NCI-H82 treated with DMSO at 0.1 percent for 48 hours (cell line): ENCODE results near the gene KRT79.
A peak's percentile ranks its signal among the peaks of the same experiment; 100 is the strongest.
"Not testable (repeated sequence)": the region's sequence is repeated elsewhere in the genome, so short reads cannot be mapped to it uniquely, and the experiment has no call there.

Experiments used
- DNase-seq: peaks from one replicate; lab custom pipeline; 2025; ENCODE audit not compliant: unreplicated experiment; lab: John Stamatoyannopoulos, UW

KRT79 gene

DNA sequence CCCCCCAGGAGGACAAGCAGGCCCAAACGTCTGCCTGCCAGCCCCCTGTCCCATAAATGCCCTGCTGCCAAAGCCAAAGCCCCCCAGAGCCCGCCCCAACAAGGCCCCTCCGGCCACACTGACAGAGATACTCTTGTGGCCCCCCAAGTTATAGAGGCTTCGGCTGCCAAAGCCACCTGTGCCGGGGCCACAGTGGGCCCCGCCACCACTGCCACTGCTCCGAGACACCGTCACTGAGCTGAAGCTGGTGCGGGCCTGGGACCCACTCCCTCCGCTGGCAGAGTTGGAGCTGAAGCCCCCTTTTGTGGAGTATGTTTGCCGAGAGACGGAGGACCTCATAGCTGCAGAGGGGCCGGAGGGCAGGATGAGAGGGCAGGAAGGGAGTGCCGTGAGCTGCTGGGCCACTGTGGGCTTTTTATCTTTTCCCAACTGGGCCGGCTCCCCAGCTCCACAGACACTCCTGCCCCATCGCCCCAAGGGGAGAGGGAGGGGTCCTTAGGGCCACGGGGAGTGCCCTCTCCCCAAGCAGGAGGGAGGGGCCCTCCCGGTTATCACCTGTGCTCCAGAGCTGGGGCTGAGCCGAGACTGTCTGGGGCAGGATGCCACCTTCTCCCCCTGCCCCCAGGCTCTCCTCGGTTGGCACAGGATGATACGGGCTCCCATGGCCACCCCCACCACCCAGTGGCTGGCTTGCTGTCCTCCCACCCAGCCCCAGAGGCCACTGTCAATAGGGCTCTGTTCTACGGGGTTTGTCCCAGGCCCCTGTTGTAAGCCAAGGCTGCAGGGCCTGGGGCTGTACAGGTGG lies at the start of gene KRT79:
KRT79 (minus strand) TSS at position 390 of the 805 bp plus-strand sequence; CDS start at position 339, 51 bp downstream.
- DNase-seq = no peak

- DNase-seq = not testable (repeated sequence)
Measured at GRCh38 chr12:52880499-52880898, 46.4 kb upstream of the KRT79 start.

DNA sequence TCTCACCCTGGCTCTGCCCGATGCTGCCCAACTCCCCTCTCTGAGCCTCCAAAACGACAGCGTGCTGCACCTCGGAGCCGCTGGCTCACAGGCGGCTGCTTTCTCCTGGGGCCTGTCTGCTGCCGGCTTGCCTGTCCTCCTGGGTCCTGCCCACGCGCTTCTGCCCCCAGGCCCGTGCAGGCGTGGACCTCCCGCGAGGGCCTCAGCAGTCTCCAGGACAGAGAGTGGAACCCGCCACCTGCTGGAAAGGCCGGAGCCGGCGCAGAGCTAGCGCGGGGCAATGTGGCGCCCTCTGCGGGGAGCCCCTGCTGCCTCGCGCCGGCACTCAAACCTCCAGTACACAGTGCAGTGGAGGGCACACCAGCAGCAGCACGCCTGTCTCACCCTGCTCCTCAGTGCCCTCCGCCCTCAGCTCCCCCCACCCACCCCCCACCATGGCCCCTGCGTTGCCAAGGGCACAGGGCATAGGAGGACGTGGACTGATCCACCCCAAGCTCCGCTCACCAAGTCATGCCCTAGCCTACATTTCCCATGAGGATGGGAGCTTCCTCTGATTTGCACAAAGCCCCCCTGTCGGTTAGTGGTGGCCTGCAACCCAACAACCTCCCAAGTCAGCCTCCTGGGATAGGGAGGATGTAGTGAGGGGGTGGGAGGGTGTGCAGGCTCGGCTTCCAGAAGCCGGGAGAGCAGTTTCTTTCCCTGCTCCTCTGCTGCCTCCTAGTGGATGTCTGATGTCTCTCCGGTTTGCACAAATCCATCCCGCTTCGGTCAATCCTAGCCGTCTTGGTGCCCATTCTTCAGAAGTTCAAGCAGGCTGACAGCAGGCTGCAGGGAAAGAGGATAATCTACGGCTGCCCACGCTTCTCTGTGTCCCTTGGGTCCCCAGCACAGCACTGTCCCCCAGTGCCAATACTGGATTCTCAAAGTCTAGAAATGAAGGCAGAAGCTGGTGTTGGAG lies 45.6 kb upstream of the KRT79 start:
- DNase-seq = peak; percentile 60

DNA sequence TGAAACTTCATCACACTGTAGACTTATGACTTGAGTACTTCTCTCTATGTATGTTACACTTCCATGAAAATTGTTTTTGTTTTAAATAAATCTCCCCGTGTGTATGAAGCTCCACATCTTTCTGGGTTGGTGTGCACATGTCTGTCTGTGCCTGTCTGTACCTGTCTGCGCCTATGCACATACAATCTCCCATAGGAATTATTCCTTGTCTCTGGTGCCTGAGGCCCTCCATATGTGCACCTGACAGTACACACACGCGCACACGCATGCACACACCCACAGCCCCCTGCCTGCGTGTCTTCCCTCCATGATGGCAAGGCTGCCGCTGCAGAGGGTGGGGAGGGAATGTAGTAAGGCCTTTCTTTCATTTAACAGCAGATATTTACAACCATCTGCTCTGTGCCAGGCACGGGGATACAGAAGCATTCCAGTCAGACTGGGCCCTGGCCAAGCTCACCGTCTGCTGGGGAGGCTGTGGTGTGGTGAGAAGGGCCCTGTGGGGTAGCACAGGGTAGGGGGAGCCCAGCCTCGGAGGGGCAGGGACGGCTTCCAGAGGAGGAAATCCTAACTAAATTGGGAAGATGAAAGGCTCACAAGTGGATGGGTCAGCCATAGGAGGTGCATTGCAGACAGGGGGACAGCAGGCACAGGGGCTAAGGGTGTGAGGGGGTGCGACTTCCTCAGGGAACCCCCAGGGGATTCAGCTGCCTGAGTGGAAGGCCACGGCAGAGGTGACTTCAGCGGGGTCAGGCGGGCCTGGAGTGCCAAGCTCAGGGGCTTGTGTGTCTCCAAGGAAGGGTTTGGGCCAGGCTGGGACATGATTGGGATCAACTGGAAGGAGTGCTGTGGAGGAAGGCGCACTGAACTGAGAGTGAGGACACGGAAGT lies 44.6 kb upstream of the KRT79 start:
- DNase-seq = no peak

- no peak for DNase-seq
Measured at GRCh38 chr12:52877242-52877641, 43.1 kb upstream of the KRT79 start.

DNA sequence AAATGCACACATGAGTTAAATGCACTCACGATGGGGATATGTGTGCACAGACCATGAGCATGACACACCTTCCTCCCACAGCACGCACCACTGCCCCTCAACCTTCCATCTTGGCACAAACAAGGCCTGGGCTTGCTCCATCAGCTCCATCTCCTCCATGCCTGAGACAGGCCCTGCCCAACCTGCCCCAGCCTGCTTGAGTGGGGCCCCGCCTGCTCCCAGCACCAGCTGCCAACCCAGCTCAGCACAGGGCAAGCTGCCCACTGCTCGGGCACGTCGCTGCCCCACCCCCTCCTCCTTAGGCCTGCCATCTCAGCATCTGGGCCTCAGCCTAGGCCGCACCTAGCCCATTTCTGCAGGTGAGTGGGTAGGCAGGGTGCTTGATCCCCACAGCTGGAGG lies 42.3 kb upstream of the KRT79 start:
- no peak for DNase-seq

DNA sequence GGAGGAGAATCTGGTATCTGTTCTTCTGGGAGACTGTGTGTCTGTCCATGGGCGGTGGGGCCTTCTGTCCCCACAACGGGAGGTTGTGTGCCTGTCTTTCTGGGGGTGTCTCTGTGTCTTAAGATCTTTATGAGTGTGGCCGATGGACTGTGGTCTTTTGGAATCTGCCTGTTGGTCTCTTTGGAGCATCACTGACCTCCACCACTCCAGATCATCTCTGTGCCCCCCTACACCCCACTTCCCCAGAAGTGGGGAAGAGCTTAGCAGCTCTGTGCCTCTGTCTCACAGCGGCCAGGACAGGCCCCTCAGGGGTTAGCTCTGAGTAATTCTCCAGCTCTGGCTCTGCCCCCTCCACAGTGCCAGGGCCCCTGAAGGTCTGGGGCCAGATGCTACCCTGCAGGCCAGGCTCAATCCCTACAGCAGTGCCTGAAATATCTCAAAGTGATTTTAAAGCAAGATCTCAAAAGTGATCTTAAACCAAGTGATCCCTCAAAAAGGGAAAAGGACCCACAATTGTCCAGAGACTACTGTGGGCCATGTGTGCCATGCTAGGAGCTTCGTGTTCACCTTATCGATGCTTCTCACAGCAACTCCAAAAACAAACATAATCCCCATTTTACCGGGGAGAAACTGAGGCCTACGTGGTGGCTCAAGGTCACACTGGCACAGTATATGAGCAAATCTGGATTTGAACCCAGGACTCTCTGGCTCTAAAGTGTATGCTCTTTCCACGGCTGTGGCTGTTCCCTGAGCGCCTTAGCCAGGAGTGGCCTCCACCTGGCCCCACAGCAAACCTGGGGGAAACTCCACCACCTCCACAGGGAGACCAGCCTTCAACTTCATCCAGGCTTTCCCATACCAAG lies 40.7 kb upstream of the KRT79 start:
- no peak for DNase-seq

- no peak for DNase-seq
Measured at GRCh38 chr12:52873832-52874572, 39.9 kb upstream of the KRT79 start.

DNA sequence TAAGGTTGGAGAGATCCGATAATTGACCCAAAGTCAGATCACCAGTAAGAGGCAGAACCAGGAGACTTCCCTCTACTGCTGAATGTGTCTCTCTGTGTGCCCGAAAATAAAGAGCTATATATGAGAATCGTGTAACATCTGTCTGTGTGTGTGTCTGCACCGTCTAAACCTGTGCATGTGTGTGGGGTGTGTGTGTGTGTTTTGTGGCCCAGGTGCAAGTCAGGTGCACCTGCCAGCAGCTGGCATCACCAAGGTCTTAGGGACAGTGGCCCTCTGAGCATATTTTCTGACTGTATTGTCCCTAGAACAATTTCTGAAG lies 39.4 kb upstream of the KRT79 start:
- DNase-seq = no peak

GRCh38 chr12:52872644-52873389 lies 38.7 kb upstream of the KRT79 start:
- DNase-seq = no peak

DNA sequence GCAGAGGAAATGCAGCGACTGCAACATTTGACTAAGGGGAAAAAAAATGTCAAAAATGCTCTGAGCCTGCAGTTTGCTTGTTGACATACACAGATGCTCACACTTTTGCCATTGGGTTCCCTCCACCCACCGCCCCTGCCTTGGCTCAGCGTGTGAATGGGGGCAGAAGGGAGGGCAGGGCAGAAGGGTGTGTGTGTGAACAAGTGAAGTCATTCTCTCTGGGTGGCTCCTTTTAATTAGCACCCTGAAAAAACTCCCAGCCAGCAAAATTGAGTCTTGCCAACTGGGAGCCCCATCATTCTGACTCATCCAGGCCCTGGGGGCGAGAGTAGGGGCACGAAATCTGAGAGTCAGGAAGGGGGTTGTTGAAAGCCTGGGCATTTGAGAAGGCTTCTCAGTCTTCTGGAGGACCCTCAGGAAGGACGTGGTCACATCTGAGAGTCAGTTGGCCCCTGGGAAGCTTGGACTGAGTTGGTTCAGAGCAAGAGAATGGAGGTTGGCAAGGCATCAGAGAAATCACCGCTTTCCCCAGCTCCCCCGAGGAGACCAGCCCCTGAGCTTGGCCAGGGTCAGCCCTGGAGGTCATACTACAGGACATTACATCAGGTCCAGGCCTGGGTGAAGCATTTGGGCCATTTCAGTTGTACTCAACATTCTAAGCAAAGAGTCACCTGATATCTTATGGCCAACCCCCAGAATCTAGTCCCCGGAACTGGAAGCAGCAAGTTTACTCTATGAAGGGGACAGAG lies 37.4 kb upstream of the KRT79 start:
- DNase-seq = no peak

GRCh38 chr12:52870361-52871290 lies 36.5 kb upstream of the KRT79 start:
- no peak for DNase-seq

DNA sequence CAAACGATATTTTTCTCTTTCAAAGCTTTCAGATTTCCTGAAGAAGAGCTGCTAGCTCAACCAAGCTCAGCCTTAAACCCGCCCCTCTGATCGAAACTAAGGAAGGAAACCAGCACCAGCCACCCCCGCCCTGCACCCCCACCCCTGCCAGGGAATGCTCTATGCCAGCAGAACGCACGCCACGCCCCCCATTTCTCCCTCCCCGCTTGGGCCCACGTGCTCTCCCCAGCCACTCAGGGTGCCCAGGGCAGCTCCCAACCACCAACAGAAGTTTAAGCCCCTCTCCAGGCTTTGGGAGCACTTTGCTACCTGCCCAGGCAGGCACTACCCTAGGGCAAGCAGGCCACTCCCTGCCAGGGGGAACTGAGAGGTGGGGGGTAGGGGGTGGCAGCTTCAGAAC lies 33.5 kb upstream of the KRT79 start:
- DNase-seq = no peak

GRCh38 chr12:52867152-52867551 lies 33.0 kb upstream of the KRT79 start:
- no peak for DNase-seq

DNA sequence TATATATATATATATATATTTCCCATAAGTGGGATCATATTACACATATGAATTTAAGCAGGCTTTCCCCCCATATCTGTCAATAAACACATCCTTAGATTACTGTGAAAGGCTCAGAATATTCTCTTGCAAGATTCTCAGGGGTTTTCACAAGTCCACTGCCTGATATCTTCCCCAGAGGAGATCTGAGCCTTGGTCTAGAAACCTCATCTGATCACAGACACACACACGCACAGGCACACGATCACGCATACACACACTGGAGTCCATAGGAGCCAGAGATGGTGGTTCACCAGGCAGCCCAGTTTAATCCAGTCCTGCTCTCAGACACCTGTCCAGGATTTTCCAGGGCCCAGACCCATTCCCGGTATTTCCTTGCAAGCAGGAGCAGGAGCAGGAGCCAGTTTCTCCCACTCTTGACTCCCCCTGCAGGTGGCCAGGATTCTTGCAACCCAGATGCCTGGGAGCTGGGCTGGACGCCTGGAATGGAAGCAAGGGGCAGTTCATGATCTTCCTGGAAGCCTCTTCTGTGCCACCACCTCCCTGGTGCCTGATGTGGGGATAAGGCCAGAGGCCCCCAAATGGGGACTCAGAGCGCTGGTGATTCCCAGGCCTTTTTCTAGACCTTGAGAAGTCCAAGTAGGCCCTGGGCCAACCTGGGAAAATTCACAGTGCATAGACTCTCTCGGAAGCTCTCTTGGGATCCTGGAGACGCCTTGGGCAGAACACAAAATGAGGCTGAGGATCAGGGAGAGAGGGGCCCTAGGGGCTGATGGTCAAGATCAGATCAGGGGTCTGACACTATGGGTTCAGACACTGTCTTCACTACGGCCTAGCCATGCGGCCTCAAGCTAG lies 31.2 kb upstream of the KRT79 start:
- DNase-seq = peak; percentile 34

DNA sequence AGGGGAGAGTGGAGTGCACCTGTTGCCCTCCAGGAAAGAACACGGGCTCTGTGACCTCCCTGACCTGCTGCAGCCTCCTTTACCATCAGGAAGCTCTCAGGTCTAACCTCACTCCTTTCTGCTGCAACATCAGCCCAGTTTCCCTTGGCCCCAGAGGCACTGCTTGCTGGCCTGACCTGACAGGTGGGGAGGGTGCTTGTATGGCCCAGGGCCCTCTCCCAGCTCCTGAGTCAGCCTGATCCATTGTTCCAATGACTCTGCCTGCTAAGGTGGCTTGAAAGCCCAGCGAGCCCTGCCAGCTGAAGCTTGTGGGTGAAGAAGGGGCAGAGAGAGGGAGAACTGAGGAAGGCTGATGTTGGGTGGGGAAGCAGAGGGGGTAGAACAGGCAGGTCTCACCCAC lies 27.9 kb upstream of the KRT79 start:
- DNase-seq = no peak
